SH-SY5Y (cell line): ENCODE measurements around the gene APOBEC3G.

Experiments used
- GATA2 ChIP-seq: IDR thresholded peaks from 2 replicates; pipeline ENCODE4 v1.6.1; 2011; ENCODE audit warnings: mild to moderate bottlenecking, low read depth, low read length
- GATA3 ChIP-seq: IDR thresholded peaks from 2 replicates; pipeline ENCODE4 v1.6.1; 2011; ENCODE audit warnings: low read depth, mild to moderate bottlenecking, low read length, moderate library complexity

The APOBEC3G gene

GRCh38 chr22:39133871-39134270, 56.8 kb downstream of the APOBEC3G start:
- no peak for TF ChIP-seq GATA3
- no peak for TF ChIP-seq GATA2

GRCh38 chr22:39134366-39135091, 57.5 kb downstream of the APOBEC3G start:
- no peak for TF ChIP-seq GATA3
- no peak for TF ChIP-seq GATA2

GRCh38 chr22:39135092-39135896, 58.2 kb downstream of the APOBEC3G start:
- TF ChIP-seq GATA3: no peak
- no peak for TF ChIP-seq GATA2

- no peak for TF ChIP-seq GATA3
- TF ChIP-seq GATA2: no peak
These were observed 59.2 kb downstream of the APOBEC3G start for GRCh38 chr22:39136317-39136716.
